Fibroblast of skin of right quadriceps (primary cell): ENCODE results near the gene ASZ1.
A peak's percentile ranks its signal among the peaks of the same experiment; 100 is the strongest.

Experiments
- DNase-seq: peaks from one replicate; pipeline ENCODE4 v3.0.0-alpha.2; 2013

Gene ASZ1

DNA sequence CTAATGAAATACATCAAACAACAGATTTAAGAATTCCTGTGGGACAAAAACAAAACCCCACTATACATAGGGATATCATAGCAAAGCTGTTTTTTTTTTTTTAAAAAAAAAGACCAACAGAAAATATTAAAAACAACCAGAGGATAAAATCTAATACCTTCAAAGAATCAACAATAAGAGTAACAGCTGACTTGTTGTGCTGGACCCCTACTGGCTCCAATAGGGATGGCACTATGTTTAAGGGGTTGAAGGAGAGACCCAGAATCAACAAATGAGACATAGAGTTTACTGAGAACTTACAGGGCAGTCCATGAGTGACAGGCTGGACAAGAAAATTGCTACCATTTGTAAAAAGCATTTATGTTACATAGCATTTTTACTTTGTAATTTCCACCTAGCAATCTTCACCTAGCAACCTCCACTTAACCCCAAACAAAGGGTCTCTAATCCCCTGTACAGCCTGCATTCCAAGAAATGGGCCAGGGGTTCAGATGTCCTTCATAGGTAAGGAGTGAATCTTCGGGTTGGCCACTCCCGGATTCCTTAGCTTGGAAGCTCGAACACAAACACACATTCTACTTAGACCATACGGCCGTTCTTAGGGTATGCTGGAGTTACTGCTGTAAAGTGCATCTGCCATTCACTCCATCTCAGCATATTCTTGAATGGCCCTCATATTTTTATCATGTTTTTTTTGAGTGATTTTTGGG lies 25.8 kb downstream of the ASZ1 start:
- DNase-seq, result no peak

GRCh38 chr7:117399820-117400422 lies 27.4 kb downstream of the ASZ1 start:
- DNase-seq, result no peak

DNA sequence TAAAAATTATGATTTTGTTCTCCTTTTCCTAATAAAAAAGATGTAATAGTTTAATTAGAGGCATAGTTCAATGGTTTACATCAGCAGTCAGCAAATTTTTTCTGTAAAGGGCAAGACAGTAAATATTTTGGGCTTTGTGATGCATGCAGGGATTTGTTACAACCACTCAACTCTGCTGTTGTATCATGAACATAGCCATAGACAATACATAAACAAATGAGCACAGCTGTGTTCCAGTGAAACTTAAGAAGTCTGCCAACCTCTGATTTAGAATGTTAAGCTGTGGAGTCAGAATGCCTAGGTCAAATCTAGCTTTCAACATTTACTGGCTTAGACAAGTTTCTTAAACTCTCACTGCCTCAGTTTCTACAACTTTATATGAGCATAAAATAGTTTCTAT lies 31.6 kb downstream of the ASZ1 start:
- no peak for DNase-seq

DNA sequence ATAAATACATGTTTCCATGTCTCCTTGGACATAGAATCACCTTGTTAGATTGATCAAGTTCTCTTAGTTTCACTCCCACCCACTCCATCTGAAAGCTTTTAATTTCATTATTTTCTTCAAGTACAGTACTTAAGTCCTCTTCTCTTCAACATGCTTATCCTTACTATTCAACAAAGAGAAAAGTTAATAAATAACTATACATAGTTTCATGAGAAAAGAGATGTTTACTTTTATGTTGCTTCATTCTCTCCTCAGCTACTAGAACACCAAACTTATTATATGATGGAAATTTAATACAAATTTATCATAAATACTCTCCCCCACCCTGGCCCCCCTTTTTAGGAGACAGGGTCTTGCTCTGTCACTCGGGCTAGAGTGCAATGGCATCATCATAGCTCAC lies 33.5 kb downstream of the ASZ1 start:
- DNase-seq, result no peak

- no peak for DNase-seq
Observed at GRCh38 chr7:117389871-117390270, 37.4 kb downstream of the ASZ1 start.

GRCh38 chr7:117386110-117386706 lies 41.1 kb downstream of the ASZ1 start:
- peak; percentile 57 for DNase-seq

DNA sequence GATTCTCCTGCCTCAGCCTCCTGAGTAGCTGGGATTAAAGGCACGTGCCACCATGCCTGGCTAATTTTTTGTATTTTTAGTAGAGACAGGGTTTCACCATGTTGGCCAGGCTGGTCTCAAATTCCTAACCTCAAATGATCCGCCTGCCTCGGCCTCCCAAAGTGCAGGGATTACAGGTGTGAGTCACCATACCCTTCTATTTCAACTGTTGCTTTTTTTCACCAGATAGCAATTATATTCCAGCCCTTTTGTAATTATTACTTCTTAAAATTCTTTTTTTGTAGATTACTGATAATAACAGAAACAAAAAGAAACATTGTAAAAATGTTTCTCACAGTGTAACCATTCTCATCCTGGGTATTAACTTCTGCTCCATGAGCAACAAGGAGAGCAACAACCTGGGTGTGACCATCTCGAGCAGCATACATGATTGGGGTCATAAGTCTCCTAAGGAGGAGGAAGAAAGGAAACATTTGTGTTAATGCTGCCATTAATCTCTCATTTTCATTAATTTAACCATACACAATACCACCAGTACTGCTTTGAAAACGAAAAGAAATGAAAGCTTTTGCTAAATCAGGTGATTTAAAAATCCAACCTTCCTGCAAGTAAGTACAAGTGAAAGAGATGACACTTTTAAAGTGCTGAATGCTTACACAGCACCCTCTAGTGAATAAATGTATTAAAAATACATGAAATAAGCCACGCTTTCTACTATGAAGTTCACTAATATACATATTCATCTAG lies 41.8 kb downstream of the ASZ1 start:
- peak; percentile 37 for DNase-seq

- DNase-seq, result peak; percentile 32
Observed at GRCh38 chr7:117384688-117385362, 42.5 kb downstream of the ASZ1 start.

DNA sequence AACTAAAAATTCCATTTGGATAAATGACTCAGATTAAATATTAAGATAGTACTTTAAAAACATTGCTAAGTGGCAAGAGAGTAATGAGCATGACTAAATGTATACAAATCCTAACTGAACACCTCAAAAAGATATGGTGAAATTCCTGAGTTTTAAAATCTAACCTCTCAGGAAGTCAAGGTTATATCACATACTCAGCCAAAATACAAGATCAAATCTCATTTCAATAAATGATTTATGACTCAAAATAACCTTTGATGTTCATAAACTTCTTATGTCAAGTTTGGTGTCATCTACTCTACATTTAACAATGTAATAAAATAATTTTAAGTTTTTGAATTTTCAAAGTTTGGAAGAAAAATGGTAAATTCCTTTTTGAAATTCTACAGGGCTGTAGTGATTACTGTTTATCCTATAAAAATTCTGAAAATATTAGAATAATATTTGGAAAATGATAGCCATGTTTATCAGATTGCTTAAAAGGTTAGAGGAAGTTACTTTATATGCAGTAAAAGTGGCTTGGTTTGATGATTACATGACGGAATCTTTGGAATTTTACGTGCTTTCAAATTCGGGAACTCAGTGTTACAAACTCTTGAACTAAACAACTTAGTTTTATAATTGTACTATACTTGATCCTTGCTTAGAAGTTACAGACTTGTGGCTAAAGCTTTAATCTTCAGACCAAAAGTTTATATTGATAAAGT lies 43.7 kb downstream of the ASZ1 start:
- no peak for DNase-seq

DNA sequence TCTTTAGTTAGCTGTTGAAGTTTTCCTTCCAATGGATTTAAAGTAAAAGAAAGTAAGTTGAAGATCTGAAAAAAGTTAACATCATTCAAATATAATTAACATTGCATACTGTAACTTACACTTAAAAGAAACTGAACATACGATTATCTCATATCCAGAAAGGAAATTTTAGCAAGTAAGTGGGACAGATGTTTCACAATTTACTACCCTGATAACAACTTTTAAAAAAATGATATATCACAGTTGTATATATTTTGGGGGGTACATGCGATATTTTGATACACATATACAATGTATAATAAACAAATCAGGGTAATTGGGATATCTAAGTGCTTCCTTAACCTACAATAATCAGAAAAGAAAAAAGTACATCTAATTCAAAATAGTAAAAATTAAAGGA lies 44.2 kb downstream of the ASZ1 start:
- DNase-seq, result no peak

DNA sequence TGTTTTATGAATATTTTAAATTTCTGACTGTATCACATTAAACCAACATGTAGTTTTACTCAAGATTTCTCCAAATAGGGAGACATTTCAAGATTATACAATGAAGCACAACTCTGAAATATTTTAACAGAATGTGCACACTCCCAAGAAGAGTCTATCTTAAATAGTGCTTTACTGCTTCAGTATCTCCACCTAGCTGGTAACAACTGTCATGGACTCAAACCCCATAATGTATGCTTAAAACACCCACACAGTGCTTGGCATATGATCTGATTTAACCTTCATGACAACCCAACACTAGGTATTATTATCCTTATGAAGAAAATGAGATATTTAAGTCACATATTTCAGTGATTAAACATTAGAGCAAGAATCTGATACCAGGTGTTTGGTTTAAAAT lies 45.9 kb downstream of the ASZ1 start:
- no peak for DNase-seq

DNA sequence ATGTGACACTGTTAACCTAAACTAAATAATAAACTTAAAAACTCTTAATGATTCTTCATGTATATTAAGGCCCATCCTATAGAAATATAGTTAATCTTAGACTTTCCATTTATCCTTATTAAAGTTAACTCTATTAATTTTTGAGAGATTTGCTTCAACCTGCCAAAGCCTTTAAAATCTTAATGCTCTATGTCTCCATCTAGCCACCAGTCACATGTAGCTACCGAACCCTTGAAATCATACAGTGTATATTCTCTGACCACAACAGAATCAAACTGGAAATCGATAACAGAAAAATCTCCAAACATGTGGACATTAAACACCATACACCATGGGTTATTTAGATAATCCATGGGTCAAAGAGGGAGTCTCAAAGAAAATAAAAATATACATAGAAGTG lies 51.9 kb downstream of the ASZ1 start:
- DNase-seq, result no peak

DNA sequence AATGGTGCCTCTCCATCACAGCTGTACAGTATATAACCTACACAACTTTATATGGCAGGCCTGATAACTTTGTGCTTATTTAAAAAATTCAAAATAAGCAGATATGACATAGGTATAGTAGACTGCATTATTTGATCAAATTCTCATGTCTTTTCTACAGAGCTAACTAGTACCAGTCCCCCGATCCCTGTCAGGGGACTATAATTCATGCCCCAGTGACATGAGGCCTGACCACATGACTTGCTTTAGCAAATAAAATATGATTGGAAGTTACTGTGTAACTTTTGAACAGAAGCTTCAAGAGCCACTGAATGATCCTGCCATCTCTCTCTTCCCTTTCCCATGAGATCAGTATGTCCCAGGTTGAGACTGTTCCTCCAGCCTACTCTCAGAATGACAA lies 55.2 kb downstream of the ASZ1 start:
- no peak for DNase-seq

DNA sequence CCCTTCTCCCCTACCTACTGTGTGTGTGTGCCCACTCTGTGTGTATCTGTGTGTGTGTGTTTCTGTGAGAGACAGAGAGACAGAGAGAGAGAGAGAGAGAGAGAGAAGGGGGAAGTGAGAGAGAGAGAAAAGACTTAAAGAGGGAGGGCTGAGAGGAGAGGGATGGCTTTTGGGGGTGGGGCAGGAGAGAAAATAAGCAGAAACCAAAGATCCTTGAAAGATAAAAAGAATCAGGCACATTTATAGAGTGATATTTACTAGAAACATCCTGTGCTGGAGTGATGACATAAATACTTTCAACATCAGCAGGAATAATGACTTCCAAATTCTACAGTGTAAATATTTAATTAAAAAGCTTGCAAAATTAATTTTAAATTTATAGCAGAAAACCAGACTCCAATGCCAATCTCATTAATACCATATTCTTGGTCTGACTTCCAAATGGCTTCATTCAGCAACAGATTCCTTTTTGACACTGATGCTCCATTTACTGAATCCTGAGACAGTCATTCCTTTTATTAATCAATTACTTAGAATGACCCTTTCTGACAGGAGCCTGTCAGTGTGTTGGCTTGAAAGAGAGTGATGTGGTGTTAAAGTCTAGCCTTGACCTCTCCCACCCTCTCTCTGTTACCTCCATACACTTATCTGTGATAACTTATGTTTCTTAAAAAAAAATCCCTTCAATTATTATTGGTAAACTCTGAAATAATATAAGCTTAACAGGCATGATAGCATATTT lies 62.8 kb downstream of the ASZ1 start:
- no peak for DNase-seq

GRCh38 chr7:117362294-117362888 lies 64.9 kb downstream of the ASZ1 start:
- DNase-seq, result no peak

DNA sequence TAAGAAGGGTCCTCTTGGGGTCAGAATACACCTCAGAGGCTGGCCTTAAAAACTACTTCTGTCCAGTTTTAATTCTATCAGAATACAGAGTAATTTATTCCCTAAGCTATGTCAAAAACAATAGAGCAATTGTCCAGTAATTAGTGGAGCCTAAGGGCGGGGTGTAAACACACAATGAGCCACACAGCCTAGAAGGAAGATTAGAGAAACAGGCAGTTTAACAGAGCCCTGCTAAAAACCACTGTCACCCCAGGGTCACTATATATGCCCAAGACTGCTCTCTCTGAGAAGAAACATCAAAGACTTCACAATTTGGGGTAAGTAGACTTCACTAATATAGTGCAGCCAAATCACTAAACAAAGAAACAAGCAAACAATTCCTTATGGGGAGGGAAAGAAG lies 77.3 kb downstream of the ASZ1 start:
- DNase-seq, result no peak

GRCh38 chr7:117349570-117349969 lies 77.7 kb downstream of the ASZ1 start:
- DNase-seq, result no peak

GRCh38 chr7:117347962-117348672 lies 79.2 kb downstream of the ASZ1 start:
- no peak for DNase-seq

DNA sequence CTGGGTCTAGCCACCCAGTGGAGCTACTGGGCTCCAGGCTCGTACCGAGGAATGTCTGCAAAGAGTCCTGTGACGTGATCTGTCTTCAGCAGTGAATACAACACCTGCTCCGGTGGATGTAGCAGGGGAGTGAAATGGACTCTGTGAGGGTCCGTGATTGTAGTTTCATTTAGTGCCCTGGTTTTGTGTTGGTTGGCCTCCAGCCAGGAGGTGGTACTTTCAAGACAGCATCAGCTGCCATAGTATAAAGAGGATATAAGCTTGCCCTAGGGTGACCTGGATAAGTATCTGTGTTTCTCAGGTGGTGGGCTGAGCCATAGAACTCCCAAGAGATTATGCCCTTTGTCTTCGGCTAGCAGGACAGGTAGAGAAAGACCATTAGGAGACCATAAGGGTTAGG lies 79.8 kb downstream of the ASZ1 start:
- no peak for DNase-seq

DNA sequence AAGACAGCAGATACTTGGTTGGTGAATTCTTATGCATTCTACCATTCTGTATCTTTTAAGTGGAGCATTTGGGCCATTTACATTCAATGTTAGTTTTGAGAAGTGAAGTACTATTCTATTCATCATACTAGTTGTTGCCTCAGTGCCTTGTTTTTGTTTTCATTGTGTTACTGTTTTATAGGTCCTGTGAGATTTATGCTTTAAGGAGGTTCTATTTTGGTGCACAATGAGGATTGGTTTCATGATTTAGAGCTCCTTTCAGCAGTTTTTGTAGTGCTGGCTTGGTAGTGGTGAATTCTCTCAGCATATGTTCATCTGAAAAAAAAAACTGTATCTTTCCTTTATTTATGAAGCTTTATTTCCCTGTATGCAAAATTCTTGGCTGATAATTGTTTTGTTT lies 81.1 kb downstream of the ASZ1 start:
- DNase-seq, result no peak

GRCh38 chr7:117338020-117338419 lies 89.3 kb downstream of the ASZ1 start:
- peak; percentile 42 for DNase-seq
